Measurements from ENCODE around the gene HSPB2. TPM values are rescaled to one million over a fixed set of nuclear protein-coding genes. Genes with fewer than 3 reads are reported as not detected.

Gene HSPB2
- total and polyA plus RNA-seq, 7 experiments from 2014 or later: not detected

GRCh38 chr11:111945198-111945597, 32.7 kb downstream of the HSPB2 start:
- no peak overlapping the region for H3K4me3 ChIP-seq (ENCODE audit: low read length)
- H3K9me3 Mint-ChIP-seq: no peaks in the 10 kb centered on the region
- H3K27ac ChIP-seq (ENCODE audit: low read depth, low read length): no peak overlapping the region
- H3K4me1 Mint-ChIP-seq: peaks cover 0 to 28% (median 7%) of the 10 kb centered on the region in 7 donors
- CTCF ChIA-PET: interaction anchor here (1.0 kb wide), 1 partner anchor 37 kb away, joined by 4 read pairs; no protein-coding TSS in a partner anchor
- peak overlapping the region in 4 of 9 donors; percentile 68 to 86 (median 78) for H3K27ac Mint-ChIP-seq
- H3K27me3 ChIP-seq (ENCODE audit: control insufficient read depth in 2 of 2, insufficient read depth in 2 of 2, low read length in 2 of 2): no peaks in the 10 kb centered on the region
- intact Hi-C loops (cut with micrococcal nuclease): no loop called here
- H3K4me3 Mint-ChIP-seq: no peak overlapping the region
- H3K9me3 ChIP-seq (ENCODE audit: control insufficient read depth in 2 of 3, low read length in 3 of 3): no peaks in the 10 kb centered on the region
- no peaks in the 10 kb centered on the region for H3K36me3 ChIP-seq (ENCODE audit: control insufficient read depth in 2 of 3, insufficient read depth in 3 of 3, low read length in 3 of 3)
- H3K36me3 Mint-ChIP-seq: peaks cover 0 to 5% (median 0%) of the 10 kb centered on the region in 5 donors
- DNase-seq: no peak
- no peak for ATAC-seq
- peaks cover 0 to 3% of the 10 kb centered on the region in 2 donors for H3K4me1 ChIP-seq (ENCODE audit: control insufficient read depth in 2 of 2, insufficient read depth in 2 of 2, low read length in 2 of 2)
- POLR2A ChIA-PET: interaction anchor here (1.2 kb wide), 1 partner anchor 18 kb away, joined by 4 read pairs; no protein-coding TSS in a partner anchor
- no peaks in the 10 kb centered on the region for H3K27me3 Mint-ChIP-seq

GRCh38 chr11:111946499-111946898, 34.0 kb downstream of the HSPB2 start:
- Histone ChIP-seq H3K4me1 (ENCODE audit: control insufficient read depth in 2 of 2, insufficient read depth in 2 of 2, low read length in 2 of 2) (peaks cover 0 to 3% of the 10 kb centered on the region in 2 donors), H3K27me3 (ENCODE audit: control insufficient read depth in 2 of 2, insufficient read depth in 2 of 2, low read length in 2 of 2) (no peaks in the 10 kb centered on the region), H3K36me3 (ENCODE audit: control insufficient read depth in 2 of 3, insufficient read depth in 3 of 3, low read length in 3 of 3) (no peaks in the 10 kb centered on the region), H3K9me3 (ENCODE audit: control insufficient read depth in 2 of 3, low read length in 3 of 3) (no peaks in the 10 kb centered on the region), H3K27ac (ENCODE audit: low read depth, low read length) (no peak overlapping the region), H3K4me3 (ENCODE audit: low read length) (no peak overlapping the region)
- intact Hi-C loops (cut with micrococcal nuclease): no loop called here
- DNase-seq (no peak), ATAC-seq (no peak)
- Mint-ChIP-seq H3K9me3 (no peaks in the 10 kb centered on the region), H3K36me3 (peaks cover 0 to 5% (median 0%) of the 10 kb centered on the region in 5 donors), H3K4me1 (peaks cover 0 to 26% (median 7%) of the 10 kb centered on the region in 7 donors), H3K27me3 (no peaks in the 10 kb centered on the region), H3K4me3 (no peak overlapping the region), H3K27ac (no peak overlapping the region)
- ChIA-PET CTCF (no interaction called here), POLR2A (no interaction called here)

- H3K4me3 ChIP-seq (ENCODE audit: low read length): no peak overlapping the region
- Mint-ChIP-seq H3K36me3 (peaks cover 0 to 8% (median 0%) of the 10 kb centered on the region in 5 donors), H3K27me3 (no peaks in the 10 kb centered on the region), H3K9me3 (peaks cover 0 to 2% (median 0%) of the 10 kb centered on the region in 11 donors), H3K27ac (no peak overlapping the region), H3K4me3 (no peak overlapping the region), H3K4me1 (peaks cover 0 to 26% (median 7%) of the 10 kb centered on the region in 7 donors)
- POLR2A ChIA-PET: no interaction called here
- H3K36me3 ChIP-seq (ENCODE audit: control insufficient read depth in 2 of 3, insufficient read depth in 3 of 3, low read length in 3 of 3): no peaks in the 10 kb centered on the region
- peaks cover 0 to 3% of the 10 kb centered on the region in 2 donors for H3K4me1 ChIP-seq (ENCODE audit: control insufficient read depth in 2 of 2, insufficient read depth in 2 of 2, low read length in 2 of 2)
- ATAC-seq: no peak
- CTCF ChIA-PET: no interaction called here
- intact Hi-C loops (cut with micrococcal nuclease): no loop called here
- no peaks in the 10 kb centered on the region for H3K9me3 ChIP-seq (ENCODE audit: control insufficient read depth in 2 of 3, low read length in 3 of 3)
- DNase-seq: no peak
- no peak overlapping the region for H3K27ac ChIP-seq (ENCODE audit: low read depth, low read length)
- H3K27me3 ChIP-seq (ENCODE audit: control insufficient read depth in 2 of 2, insufficient read depth in 2 of 2, low read length in 2 of 2): no peaks in the 10 kb centered on the region
These were observed 34.6 kb downstream of the HSPB2 start for GRCh38 chr11:111947143-111947542.

GRCh38 chr11:111949519-111950426, 37.2 kb downstream of the HSPB2 start:
- ATAC-seq (no peak), DNase-seq (no peak)
- peak overlapping the region in 2 of 9 donors; percentile 1 to 37 for H3K27ac Mint-ChIP-seq
- peaks cover 0 to 7% (median 0%) of the 10 kb centered on the region in 5 donors for H3K36me3 Mint-ChIP-seq
- H3K4me3 Mint-ChIP-seq: peak overlapping the region in 1 of 10 donors; percentile 7
- H3K27ac ChIP-seq (ENCODE audit: low read depth, low read length): no peak overlapping the region
- no peaks in the 10 kb centered on the region for H3K9me3 ChIP-seq (ENCODE audit: control insufficient read depth in 2 of 3, low read length in 3 of 3)
- no peaks in the 10 kb centered on the region for H3K36me3 ChIP-seq (ENCODE audit: control insufficient read depth in 2 of 3, insufficient read depth in 3 of 3, low read length in 3 of 3)
- H3K9me3 Mint-ChIP-seq: peaks cover 0 to 2% (median 0%) of the 10 kb centered on the region in 11 donors
- H3K27me3 Mint-ChIP-seq: no peaks in the 10 kb centered on the region
- ChIA-PET POLR2A (interaction anchor here (1.2 kb wide), 1 partner anchor 11 kb away, joined by 5 read pairs; no protein-coding TSS in a partner anchor), CTCF (no interaction called here)
- H3K27me3 ChIP-seq (ENCODE audit: control insufficient read depth in 2 of 2, insufficient read depth in 2 of 2, low read length in 2 of 2): no peaks in the 10 kb centered on the region
- peaks cover 0 to 13% (median 0%) of the 10 kb centered on the region in 7 donors for H3K4me1 Mint-ChIP-seq
- H3K4me1 ChIP-seq (ENCODE audit: control insufficient read depth in 2 of 2, insufficient read depth in 2 of 2, low read length in 2 of 2): peaks cover 0 to 3% of the 10 kb centered on the region in 2 donors
- no peak overlapping the region for H3K4me3 ChIP-seq (ENCODE audit: low read length)
- intact Hi-C loops (cut with micrococcal nuclease): no loop called here

GRCh38 chr11:111951565-111951964, 39.0 kb downstream of the HSPB2 start:
- no peak for DNase-seq
- Mint-ChIP-seq H3K9me3 (peaks cover 0 to 2% (median 0%) of the 10 kb centered on the region in 11 donors), H3K36me3 (peaks cover 0 to 6% (median 0%) of the 10 kb centered on the region in 5 donors), H3K27me3 (no peaks in the 10 kb centered on the region), H3K27ac (no peak overlapping the region), H3K4me1 (peaks cover 0 to 8% (median 0%) of the 10 kb centered on the region in 7 donors), H3K4me3 (no peak overlapping the region)
- Histone ChIP-seq H3K27me3 (ENCODE audit: control insufficient read depth in 2 of 2, insufficient read depth in 2 of 2, low read length in 2 of 2) (no peaks in the 10 kb centered on the region), H3K27ac (ENCODE audit: low read depth, low read length) (no peak overlapping the region), H3K36me3 (ENCODE audit: control insufficient read depth in 2 of 3, insufficient read depth in 3 of 3, low read length in 3 of 3) (no peaks in the 10 kb centered on the region), H3K9me3 (ENCODE audit: control insufficient read depth in 2 of 3, low read length in 3 of 3) (no peaks in the 10 kb centered on the region), H3K4me1 (ENCODE audit: control insufficient read depth in 2 of 2, insufficient read depth in 2 of 2, low read length in 2 of 2) (peaks cover 0 to 3% of the 10 kb centered on the region in 2 donors), H3K4me3 (ENCODE audit: low read length) (no peak overlapping the region)
- CTCF ChIA-PET: no interaction called here
- no peak for ATAC-seq
- POLR2A ChIA-PET: no interaction called here
- intact Hi-C loops (cut with micrococcal nuclease): no loop called here

- no peaks in the 10 kb centered on the region for H3K9me3 ChIP-seq (ENCODE audit: control insufficient read depth in 2 of 3, low read length in 3 of 3)
- peaks cover 0 to 4% (median 0%) of the 10 kb centered on the region in 5 donors for H3K27me3 Mint-ChIP-seq
- H3K4me3 ChIP-seq (ENCODE audit: low read length): no peak overlapping the region
- H3K36me3 Mint-ChIP-seq: peaks cover 0 to 5% (median 0%) of the 10 kb centered on the region in 5 donors
- ATAC-seq (no peak), DNase-seq (no peak)
- intact Hi-C loops (cut with micrococcal nuclease): no loop called here
- H3K27me3 ChIP-seq (ENCODE audit: control insufficient read depth in 2 of 2, insufficient read depth in 2 of 2, low read length in 2 of 2): no peaks in the 10 kb centered on the region
- no peak overlapping the region for H3K27ac ChIP-seq (ENCODE audit: low read depth, low read length)
- H3K27ac Mint-ChIP-seq: no peak overlapping the region
- H3K36me3 ChIP-seq (ENCODE audit: control insufficient read depth in 2 of 3, insufficient read depth in 3 of 3, low read length in 3 of 3): no peaks in the 10 kb centered on the region
- H3K4me1 Mint-ChIP-seq: peaks cover 0 to 8% (median 0%) of the 10 kb centered on the region in 7 donors
- no peak overlapping the region for H3K4me3 Mint-ChIP-seq
- peaks cover 0 to 2% (median 0%) of the 10 kb centered on the region in 11 donors for H3K9me3 Mint-ChIP-seq
- POLR2A ChIA-PET: no interaction called here
- CTCF ChIA-PET: interaction anchor here (0.6 kb wide), 1 partner anchor 85 kb away, joined by 4 read pairs; no protein-coding TSS in a partner anchor
- peaks cover 0 to 3% of the 10 kb centered on the region in 2 donors for H3K4me1 ChIP-seq (ENCODE audit: control insufficient read depth in 2 of 2, insufficient read depth in 2 of 2, low read length in 2 of 2)
These were observed 41.6 kb downstream of the HSPB2 start for GRCh38 chr11:111954154-111954553.
